H1 (cell line): ENCODE data around the gene UPK1B. TPM values are rescaled to one million over a fixed set of nuclear protein-coding genes. Genes with fewer than 3 reads are reported as not detected.

ENCODE experiments used
- CTCF ChIA-PET: fragments of 300-600 bp; sonication (Branson Sonifier 250); formaldehyde crosslinking; loops from one replicate; lab custom pipeline; 2021; ENCODE audit not compliant: partially characterized antibody; lab: Charles Lee
- POLR2A ChIA-PET: fragments of 300-600 bp; sonication (Branson Sonifier 250); formaldehyde crosslinking; loops from one replicate; lab custom pipeline; 2021; ENCODE audit warnings: inconsistent platforms; ENCODE audit not compliant: partially characterized antibody; lab: Charles Lee
- DNase-seq, 2 experiments: peaks; one replicate each; pipeline versions ENCODE4 v3.0.0 to v3.0.0-alpha.2; 2010 to 2022; ENCODE audit warnings: low spot score in 2 of 2, low read depth in 1 of 2, mixed read lengths in 1 of 2
- FAIRE-seq: peaks from 2 replicates; lab custom pipeline; 2011; peaks lifted over from hg19 to GRCh38; lab: Jason Lieb, UNC
- H2AFZ ChIP-seq: 2 replicates; pipeline ENCODE4 v1.8.1; 2012; ENCODE audit warnings: low read length, inconsistent platforms
- H2AK5ac ChIP-seq: 2 replicates; pipeline ENCODE4 v1.6.1; 2013; ENCODE audit warnings: low read depth, low read length
- H2BK120ac ChIP-seq: replicated peaks from 2 replicates; pipeline ENCODE3; 2013; ENCODE audit warnings: low read depth, low read length, inconsistent platforms
- H2BK12ac ChIP-seq: 2 replicates; pipeline ENCODE4 v1.6.1; 2013; ENCODE audit warnings: low read depth, low read length
- H2BK15ac ChIP-seq: 2 replicates; pipeline ENCODE4 v1.6.1; 2013; ENCODE audit warnings: low read length
- H2BK20ac ChIP-seq: 2 replicates; pipeline ENCODE4 v1.6.1; 2013; ENCODE audit warnings: low read length
- H2BK5ac ChIP-seq: 2 replicates; pipeline ENCODE4 v1.6.1; 2013; ENCODE audit warnings: low read depth, low read length
- H3K14ac ChIP-seq: 2 replicates; pipeline ENCODE4 v1.6.1; 2013; ENCODE audit warnings: inconsistent platforms; ENCODE audit not compliant: insufficient read length
- H3K18ac ChIP-seq: 2 replicates; pipeline ENCODE4 v1.6.1; 2013; ENCODE audit warnings: low read length; ENCODE audit errors: extremely low read depth
- H3K23ac ChIP-seq: 2 replicates; pipeline ENCODE4 v1.6.1; 2013; ENCODE audit warnings: inconsistent platforms; ENCODE audit not compliant: insufficient read length
- H3K23me2 ChIP-seq: 2 replicates; pipeline ENCODE4 v1.6.1; 2013; ENCODE audit warnings: low read depth, low read length
- H3K27ac ChIP-seq: 2 replicates; pipeline ENCODE4 v1.6.1; 2011; ENCODE audit warnings: low read depth, low read length, inconsistent platforms
- H3K27me3 ChIP-seq, 4 experiments: replicated peaks in 1 of 4; 1 replicate in 1 of 4; 2 replicates in 3 of 4; pipeline versions ENCODE4 v1.6.1 to v1.8.1; 2011 to 2013; ENCODE audit warnings: low read length in 3 of 4, mild to moderate bottlenecking in 3 of 4, inconsistent platforms in 2 of 4, mixed read lengths in 2 of 4, moderate library complexity in 1 of 4; ENCODE audit not compliant: control insufficient read depth in 3 of 4, insufficient read depth in 3 of 4; ENCODE audit errors: extremely low read depth in 1 of 4
- H3K36me3 ChIP-seq, 4 experiments: 2 replicates each; pipeline versions ENCODE4 v1.6.1 to v1.8.1; 2011 to 2013; ENCODE audit warnings: mild to moderate bottlenecking in 4 of 4, low read length in 3 of 4, moderate library complexity in 2 of 4, control low read depth in 1 of 4, inconsistent platforms in 1 of 4; ENCODE audit not compliant: insufficient read depth in 4 of 4, control insufficient read depth in 2 of 4
- H3K4ac ChIP-seq: replicated peaks from 2 replicates; pipeline ENCODE3; 2013; ENCODE audit warnings: low read length, low read depth, mixed read lengths, inconsistent platforms; ENCODE audit not compliant: insufficient read length
- H3K4me1 ChIP-seq, 4 experiments: replicated peaks in 1 of 4; 1 replicate in 1 of 4; 2 replicates in 3 of 4; pipeline versions ENCODE4 v1.6.1 to v1.8.1; 2011 to 2013; ENCODE audit warnings: low read length in 3 of 4, inconsistent platforms in 2 of 4, mixed read lengths in 1 of 4; ENCODE audit not compliant: insufficient read depth in 4 of 4, control insufficient read depth in 3 of 4
- H3K4me2 ChIP-seq, 2 experiments: 2 replicates each; pipeline versions ENCODE4 v1.6.1 to v1.8.1; 2011 to 2013; ENCODE audit warnings: low read depth in 2 of 2, low read length in 2 of 2, control low read depth in 1 of 2, inconsistent platforms in 1 of 2, mild to moderate bottlenecking in 1 of 2; ENCODE audit not compliant: insufficient read depth in 1 of 2
- H3K4me3 ChIP-seq, 4 experiments: fragments of 200-600, 300-600 bp in 1 of 4; sonication (generic), shearing (Covaris generic), sonication (Bioruptor Twin) in 1 of 4; 2 replicates each; pipeline versions ENCODE4 v1.5.1 to v1.8.1; 2011 to 2016; ENCODE audit warnings: low read length in 4 of 4, low read depth in 3 of 4, control low read depth in 2 of 4, inconsistent platforms in 2 of 4, mild to moderate bottlenecking in 2 of 4, mixed read lengths in 1 of 4, moderate library complexity in 1 of 4; ENCODE audit not compliant: insufficient read depth in 2 of 4; ENCODE audit errors: extremely low read depth in 1 of 4
- H3K56ac ChIP-seq: replicated peaks from 2 replicates; pipeline ENCODE3; 2013; ENCODE audit warnings: low read depth, mild to moderate bottlenecking, mixed read lengths, low read length, inconsistent platforms; ENCODE audit not compliant: insufficient read length
- H3K79me1 ChIP-seq: 2 replicates; pipeline ENCODE4 v1.6.1; 2013; ENCODE audit warnings: low read depth, low read length, control low read depth
- H3K79me2 ChIP-seq, 2 experiments: 2 replicates each; pipeline versions ENCODE4 v1.6.1 to v1.8.1; 2012 to 2013; ENCODE audit warnings: low read length in 2 of 2, mild to moderate bottlenecking in 2 of 2, inconsistent platforms in 1 of 2; ENCODE audit not compliant: insufficient read depth in 2 of 2, control insufficient read depth in 1 of 2
- H3K9ac ChIP-seq, 4 experiments: replicated peaks in 1 of 4; 1 replicate in 1 of 4; 2 replicates in 3 of 4; pipeline versions ENCODE4 v1.6.1 to v1.8.1; 2011 to 2013; ENCODE audit warnings: low read depth in 3 of 4, low read length in 3 of 4, control low read depth in 2 of 4, mild to moderate bottlenecking in 2 of 4, moderate library complexity in 2 of 4, inconsistent platforms in 1 of 4; ENCODE audit errors: extremely low read depth in 1 of 4
- H3K9me3 ChIP-seq, 2 experiments: 2 replicates each; pipeline versions ENCODE4 v1.6.1 to v1.8.1; 2012 to 2013; ENCODE audit warnings: mild to moderate bottlenecking in 2 of 2, moderate library complexity in 2 of 2, control low read depth in 1 of 2, inconsistent platforms in 1 of 2, low read depth in 1 of 2, low read length in 1 of 2, mixed read lengths in 1 of 2; ENCODE audit not compliant: insufficient read depth in 2 of 2
- H4K20me1 ChIP-seq, 2 experiments: replicated peaks in 1 of 2; 2 replicates each; pipeline versions ENCODE3 to v1.8.1; 2011 to 2013; ENCODE audit warnings: inconsistent platforms in 2 of 2, low read length in 2 of 2, mild to moderate bottlenecking in 1 of 2; ENCODE audit not compliant: insufficient read depth in 2 of 2, control insufficient read depth in 1 of 2
- H4K5ac ChIP-seq: 2 replicates; pipeline ENCODE4 v1.6.1; 2013; ENCODE audit warnings: low read length, low read depth, mixed read lengths, inconsistent platforms; ENCODE audit not compliant: insufficient read length
- H4K8ac ChIP-seq: 2 replicates; pipeline ENCODE4 v1.8.0; 2013; ENCODE audit warnings: mild to moderate bottlenecking, moderate library complexity, low read length, inconsistent platforms; ENCODE audit not compliant: insufficient read depth; ENCODE audit errors: extremely low read depth
- H4K91ac ChIP-seq: replicated peaks from 2 replicates; pipeline ENCODE3; 2013; ENCODE audit warnings: low read length, mixed read lengths, inconsistent platforms; ENCODE audit not compliant: insufficient read length
- BCL11A ChIP-seq, 2 experiments: IDR thresholded peaks; one replicate each; pipeline ENCODE4 v1.6.1; 2011; ENCODE audit warnings: low read depth in 2 of 2, low read length in 2 of 2, mild to moderate bottlenecking in 2 of 2
- CEBPB ChIP-seq: IDR thresholded peaks from 2 replicates; pipeline ENCODE4 v1.6.1; 2012; ENCODE audit warnings: low read depth, low read length
- CREB1 ChIP-seq: IDR thresholded peaks from 2 replicates; pipeline ENCODE4 v1.6.1; 2012; ENCODE audit warnings: inconsistent platforms
- EGR1 ChIP-seq: IDR thresholded peaks from 2 replicates; pipeline ENCODE4 v1.6.1; 2011; ENCODE audit warnings: low read depth, low read length, borderline replicate concordance
- HDAC2 ChIP-seq, 2 experiments: fragments of 300-600 bp in 1 of 2; sonication (generic) in 1 of 2; IDR thresholded peaks; 2 replicates each; pipeline ENCODE4 v1.6.1; 2011 to 2012; ENCODE audit warnings: low read depth in 2 of 2, low read length in 2 of 2, mild to moderate bottlenecking in 2 of 2, moderate library complexity in 2 of 2, borderline replicate concordance in 1 of 2, inconsistent platforms in 1 of 2
- KDM4A ChIP-seq: IDR thresholded peaks from one replicate; pipeline ENCODE4 v1.7.1; 2012; ENCODE audit warnings: low read depth, mild to moderate bottlenecking, moderate library complexity, low read length, inconsistent platforms; ENCODE audit not compliant: severe bottlenecking
- PHF8 ChIP-seq: fragments of 200-600 bp; sonication (generic); conservative IDR thresholded peaks from 2 replicates; pipeline ENCODE4 v1.7.1; 2012; ENCODE audit warnings: low read depth, mild to moderate bottlenecking, inconsistent platforms, low read length, moderate library complexity
- POLR2AphosphoS5 ChIP-seq: IDR thresholded peaks from 2 replicates; pipeline ENCODE4 v1.6.1; 2011; ENCODE audit warnings: low read depth, low read length
- RBBP5 ChIP-seq: IDR thresholded peaks from 2 replicates; pipeline ENCODE4 v1.7.1; 2012; ENCODE audit warnings: low read depth, mild to moderate bottlenecking, inconsistent platforms, low read length, moderate library complexity, borderline replicate concordance
- RNF2 ChIP-seq: fragments of 200-900, 300-1000 bp; sonication (generic); IDR thresholded peaks from 2 replicates; pipeline ENCODE4 v1.7.1; 2016; ENCODE audit warnings: borderline replicate concordance, low read depth, mild to moderate bottlenecking, antibody characterized with exemption, low read length; ENCODE audit not compliant: poor library complexity, severe bottlenecking; ENCODE audit errors: missing control alignments
- SIX5 ChIP-seq: IDR thresholded peaks from 2 replicates; pipeline ENCODE4 v1.6.1; 2011; ENCODE audit warnings: mild to moderate bottlenecking, low read depth, low read length
- SP2 ChIP-seq: IDR thresholded peaks from 2 replicates; pipeline ENCODE4 v1.6.1; 2012; ENCODE audit warnings: mild to moderate bottlenecking, low read length, inconsistent platforms
- ZNF274 ChIP-seq: IDR thresholded peaks from 2 replicates; pipeline ENCODE4 v1.7.0; 2012; ENCODE audit warnings: low read length, borderline replicate concordance; ENCODE audit errors: extremely low read depth
- WGBS, 2 experiments: shearing (Covaris generic) in 1 of 2; methylation state at CpG; one replicate each; pipeline versions ENCODE4 v1.1.6 to v1.1.7; 2013 to 2015; ENCODE audit warnings: low lambda C conversion rate in 2 of 2, mixed read lengths in 2 of 2, inconsistent platforms in 1 of 2, low coverage in 1 of 2, missing lambda C conversion rate in 1 of 2; ENCODE audit not compliant: insufficient replicate concordance in 2 of 2, insufficient coverage in 1 of 2, insufficient read length in 1 of 2; ENCODE audit errors: extremely low coverage in 1 of 2, missing lambda C conversion rate in 1 of 2; 5-methylcytosine and 5-hydroxymethylcytosine counted together
- polyA plus RNA-seq, 7 experiments: library from polyadenylated mRNA; depleted of rRNA in 3 of 7; stranded (reverse) in 5 of 7; unstranded in 2 of 7; fragments of >200 nt in 5 of 7; fragments of 200-250 nt in 2 of 7; gene quantifications; 1 replicate in 5 of 7; 2 replicates in 1 of 7; 4 replicates in 1 of 7; pipeline versions ENCODE4 v1.2.1 to v1.2.3, GENCODE V29; 2011 to 2013; ENCODE audit warnings: missing spikeins in 2 of 7, mixed read lengths in 2 of 7
- total RNA-seq: library from RNA; stranded (reverse); fragmentation: NEBNext Ultra II Directional; extraction: Animal tissue kit (Norgen Biotek cat#: 25700); gene quantifications from 2 replicates; pipeline ENCODE4 v1.2.1, GENCODE V29; 2021

UPK1B gene
- total and polyA plus RNA-seq, 2 of the 8 experiments (the other 6 are each of a cell fraction or from before 2014, with no cell fraction given) = 0.67 to 0.68 TPM

GRCh38 chr3:119175872-119176756 is 2.7 kb downstream of the UPK1B start:
- no peak overlapping the region for H4K91ac ChIP-seq
- H3K4me1 ChIP-seq = peaks cover 0 to 1% (median 0%) of the 10 kb centered on the region in 4 experiments; a peak in 1 of 7 replicates
- H3K4me2 ChIP-seq = no peak overlapping the region
- H4K5ac ChIP-seq = no peak overlapping the region
- no peaks in the 10 kb centered on the region for H3K27me3 ChIP-seq
- H3K27ac ChIP-seq = no peak overlapping the region
- no peak overlapping the region for H2BK5ac ChIP-seq
- no peak overlapping the region for H2BK15ac ChIP-seq
- WGBS, 2 experiments = 90% methylated on average over 10 of the region's 10 CpGs; no CpG with 5 or more reads in 1 of the 2 experiments
- no peak overlapping the region for H2BK20ac ChIP-seq
- H4K8ac ChIP-seq = no peak overlapping the region
- H3K18ac ChIP-seq = no peak overlapping the region
- H4K20me1 ChIP-seq = no peaks in the 10 kb centered on the region
- no peak overlapping the region for H3K4me3 ChIP-seq
- no peak overlapping the region for H2AK5ac ChIP-seq
- FAIRE-seq (no peak), DNase-seq (no peak)
- H3K36me3 ChIP-seq = no peaks in the 10 kb centered on the region
- no peak overlapping the region for H3K23ac ChIP-seq
- ChIA-PET POLR2A (no interaction called here), CTCF (no interaction called here)
- no peak overlapping the region for H3K9ac ChIP-seq
- no peak overlapping the region for H3K56ac ChIP-seq
- no peak overlapping the region for H3K4ac ChIP-seq
- no peak overlapping the region for H3K14ac ChIP-seq
- no peaks in the 10 kb centered on the region for H3K9me3 ChIP-seq
- no peaks in the 10 kb centered on the region for H3K79me1 ChIP-seq
- no peaks in the 10 kb centered on the region for H3K79me2 ChIP-seq
- no peak overlapping the region for H2AFZ ChIP-seq
- H3K23me2 ChIP-seq = no peaks in the 10 kb centered on the region
- H2BK12ac ChIP-seq = no peak overlapping the region
- H2BK120ac ChIP-seq = no peak overlapping the region
- TF ChIP-seq RBBP5 = no peak
- no peak for TF ChIP-seq HDAC2 (IDR thresholded peaks at IDR 0.05; ENCODE audit: borderline replicate concordance in 1 of 2, low read depth in 2 of 2, low read length in 2 of 2)
- no peak for TF ChIP-seq RNF2
- TF ChIP-seq PHF8 = no peak
- TF ChIP-seq CREB1 = no peak
- no peak for TF ChIP-seq EGR1
- TF ChIP-seq ZNF274 = no peak
- TF ChIP-seq BCL11A (IDR thresholded peaks at IDR 0.05; ENCODE audit: low read depth in 2 of 2, low read length in 2 of 2) = no peak
- TF ChIP-seq SIX5 = no peak
- no peak for TF ChIP-seq KDM4A
- TF ChIP-seq SP2 = no peak
- no peak for TF ChIP-seq POLR2AphosphoS5
- TF ChIP-seq CEBPB = no peak
